ENCODE measurements around the gene APOO. TPM values are rescaled to one million over a fixed set of nuclear protein-coding genes. Genes with fewer than 3 reads are reported as not detected.

APOO gene
- total RNA-seq, 1 donor from 2014 or later, result 34.6 TPM

GRCh38 chrX:23786268-23786815, 121.4 kb downstream of the APOO start:
- H3K9ac ChIP-seq (ENCODE audit: low read length), result no peak overlapping the region
- H3K27me3 Mint-ChIP-seq (ENCODE audit: low read depth, unreplicated experiment), result no peaks in the 10 kb centered on the region
- peaks cover 6% of the 10 kb centered on the region for H3K36me3 ChIP-seq (ENCODE audit: insufficient read depth, low read length)
- peaks cover 22% of the 10 kb centered on the region for H4K20me1 ChIP-seq (ENCODE audit: insufficient read depth, low read length)
- peaks cover 4% of the 10 kb centered on the region for H3K4me1 ChIP-seq (ENCODE audit: insufficient read depth, low read length)
- no peak for FAIRE-seq
- peaks cover 22% of the 10 kb centered on the region for H3K79me2 ChIP-seq (ENCODE audit: insufficient read depth, low read length)
- TF ChIP-seq EZH2 (IDR thresholded peaks at IDR 0.05; ENCODE audit: insufficient read depth, low read length), result no peak
- no peak for TF ChIP-seq CTCF (IDR thresholded peaks at IDR 0.05; ENCODE audit: insufficient read depth, low read depth, low read length)
- H3K4me3 Mint-ChIP-seq (ENCODE audit: unreplicated experiment), result no peak overlapping the region
- H3K27ac Mint-ChIP-seq (ENCODE audit: unreplicated experiment), result no peak overlapping the region
- no peaks in the 10 kb centered on the region for H3K9me3 ChIP-seq (ENCODE audit: insufficient read depth, low read depth, low read length)
- no peaks in the 10 kb centered on the region for H3K27me3 ChIP-seq (ENCODE audit: insufficient read depth, low read length)
- no peak overlapping the region for H3K4me2 ChIP-seq (ENCODE audit: low read length)
- H3K4me3 ChIP-seq (ENCODE audit: insufficient read depth, low read depth, low read length), result no peak overlapping the region
- no peak overlapping the region for H3K27ac ChIP-seq (ENCODE audit: low read depth, low read length)
- peaks cover 2% of the 10 kb centered on the region for H3K9me3 Mint-ChIP-seq (ENCODE audit: unreplicated experiment)
- H2AFZ ChIP-seq (ENCODE audit: low read depth, low read length), result no peak overlapping the region
- H3K4me1 Mint-ChIP-seq (ENCODE audit: low read depth, unreplicated experiment), result peaks cover 7% of the 10 kb centered on the region
- no peak for DNase-seq (ENCODE audit: low read depth)
- H3K36me3 Mint-ChIP-seq (ENCODE audit: low read depth, unreplicated experiment), result peaks cover 2% of the 10 kb centered on the region

GRCh38 chrX:23785580-23785979, 122.2 kb downstream of the APOO start:
- Histone ChIP-seq H4K20me1 (ENCODE audit: insufficient read depth, low read length) (peaks cover 22% of the 10 kb centered on the region), H2AFZ (ENCODE audit: low read depth, low read length) (no peak overlapping the region), H3K27me3 (ENCODE audit: insufficient read depth, low read length) (no peaks in the 10 kb centered on the region), H3K9ac (ENCODE audit: low read length) (peak overlapping the region; percentile 94), H3K9me3 (ENCODE audit: insufficient read depth, low read depth, low read length) (no peaks in the 10 kb centered on the region), H3K4me2 (ENCODE audit: low read length) (peak overlapping the region; percentile 81), H3K36me3 (ENCODE audit: insufficient read depth, low read length) (peaks cover 6% of the 10 kb centered on the region), H3K4me3 (ENCODE audit: insufficient read depth, low read depth, low read length) (peak overlapping the region; percentile 73), H3K4me1 (ENCODE audit: insufficient read depth, low read length) (peaks cover 4% of the 10 kb centered on the region), H3K79me2 (ENCODE audit: insufficient read depth, low read length) (peaks cover 22% of the 10 kb centered on the region), H3K27ac (ENCODE audit: low read depth, low read length) (no peak overlapping the region)
- FAIRE-seq (no peak), DNase-seq (ENCODE audit: low read depth) (no peak)
- Mint-ChIP-seq H3K36me3 (ENCODE audit: low read depth, unreplicated experiment) (peaks cover 2% of the 10 kb centered on the region), H3K4me3 (ENCODE audit: unreplicated experiment) (peak overlapping the region; percentile 92), H3K9me3 (ENCODE audit: unreplicated experiment) (peaks cover 2% of the 10 kb centered on the region), H3K27ac (ENCODE audit: unreplicated experiment) (peak overlapping the region; percentile 47), H3K4me1 (ENCODE audit: low read depth, unreplicated experiment) (peaks cover 7% of the 10 kb centered on the region), H3K27me3 (ENCODE audit: low read depth, unreplicated experiment) (no peaks in the 10 kb centered on the region)
- TF ChIP-seq CTCF (IDR thresholded peaks at IDR 0.05; ENCODE audit: insufficient read depth, low read depth, low read length), result no peak
- no peak for TF ChIP-seq EZH2 (IDR thresholded peaks at IDR 0.05; ENCODE audit: insufficient read depth, low read length)
